GOT3 (cell line): Measurements from ENCODE around the gene FOXE3.

Source experiments
- DNase-seq: peaks from one replicate; lab custom pipeline; 2025; ENCODE audit warnings: mixed read lengths; lab: John Stamatoyannopoulos, UW

Gene FOXE3

GRCh38 chr1:47435506-47436303, 19.6 kb downstream of the FOXE3 start:
- DNase-seq, result no peak

GRCh38 chr1:47436304-47436978, 20.4 kb downstream of the FOXE3 start:
- DNase-seq, result peak; percentile 41

- no peak for DNase-seq
Measured at GRCh38 chr1:47436979-47437446, 20.9 kb downstream of the FOXE3 start.

GRCh38 chr1:47437447-47438164, 21.5 kb downstream of the FOXE3 start, which contains the start of gene FOXD2:
Gene FOXD2 (plus strand): TSS chr1:47438044. CDS start chr1:47438136, 92 bp downstream.
- DNase-seq, result peak; percentile 84

- DNase-seq, result no peak
Measured at GRCh38 chr1:47438165-47439016, 22.3 kb downstream of the FOXE3 start.

GRCh38 chr1:47439017-47439818, 23.1 kb downstream of the FOXE3 start:
- DNase-seq, result no peak

- no peak for DNase-seq
Measured at GRCh38 chr1:47439819-47440598, 23.9 kb downstream of the FOXE3 start.

- DNase-seq, result no peak
Measured at GRCh38 chr1:47440599-47441081, 24.6 kb downstream of the FOXE3 start.

- no peak for DNase-seq
Measured at GRCh38 chr1:47441450-47442106, 25.5 kb downstream of the FOXE3 start.

GRCh38 chr1:47442202-47442601, 26.1 kb downstream of the FOXE3 start:
- no peak for DNase-seq

GRCh38 chr1:47442842-47443529, 26.9 kb downstream of the FOXE3 start:
- DNase-seq, result no peak

- DNase-seq, result no peak
Measured at GRCh38 chr1:47443530-47444296, 27.6 kb downstream of the FOXE3 start.

GRCh38 chr1:47444297-47444561, 28.1 kb downstream of the FOXE3 start:
- no peak for DNase-seq

GRCh38 chr1:47444562-47445465, 28.7 kb downstream of the FOXE3 start:
- no peak for DNase-seq

GRCh38 chr1:47445823-47446550, 29.9 kb downstream of the FOXE3 start:
- no peak for DNase-seq

GRCh38 chr1:47448462-47449222, 32.6 kb downstream of the FOXE3 start:
- DNase-seq, result no peak
